Measurements from ENCODE around the gene SMO.

GRCh38 chr7:129166745-129167144 is 21.7 kb upstream of the SMO start:
- TF ChIP-seq CTCF (conservative IDR thresholded peaks at IDR 0.05; ENCODE audit: low read depth in 2 of 2), result no peak
- no peak for TF ChIP-seq REST (IDR thresholded peaks at IDR 0.05; ENCODE audit: unreplicated experiment)
- TF ChIP-seq POLR2AphosphoS5 (IDR thresholded peaks at IDR 0.05; ENCODE audit: low read depth), result no peak
- TF ChIP-seq EZH2 (IDR thresholded peaks at IDR 0.05; ENCODE audit: low read depth, unreplicated experiment), result no peak
- no peak for TF ChIP-seq JUNB (IDR thresholded peaks at IDR 0.05; ENCODE audit: unreplicated experiment)
- no peak for TF ChIP-seq EZH2phosphoT487 (IDR thresholded peaks at IDR 0.05; ENCODE audit: unreplicated experiment)
- no peak for TF ChIP-seq CREB1 (CRISPR knock-in tag; IDR thresholded peaks at IDR 0.05; ENCODE audit: low read depth)

All from GM23338 (cell line).